ENCODE measurements around the gene HPCA.

Gene HPCA

GRCh38 chr1:32889731-32890278, 3.5 kb downstream of the HPCA start:
- no peak for DNase-seq (ENCODE audit: low spot score)

GRCh38 chr1:32890516-32891240, 4.4 kb downstream of the HPCA start:
- no peak for DNase-seq (ENCODE audit: low spot score)

- DNase-seq (ENCODE audit: low spot score): no peak
Observed at GRCh38 chr1:32891241-32891570, 4.9 kb downstream of the HPCA start.

GRCh38 chr1:32891630-32892029, 5.3 kb downstream of the HPCA start:
- DNase-seq (ENCODE audit: low spot score): no peak

GRCh38 chr1:32892368-32893197, 6.3 kb downstream of the HPCA start:
- DNase-seq (ENCODE audit: low spot score): peak; percentile 85

- DNase-seq (ENCODE audit: low spot score): no peak
Observed at GRCh38 chr1:32893198-32894018, 7.1 kb downstream of the HPCA start.

GRCh38 chr1:32894019-32894600, 7.8 kb downstream of the HPCA start:
- DNase-seq (ENCODE audit: low spot score): no peak

- DNase-seq (ENCODE audit: low spot score): no peak
Observed at GRCh38 chr1:32894681-32895080, 8.4 kb downstream of the HPCA start.

- DNase-seq (ENCODE audit: low spot score): no peak
Observed at GRCh38 chr1:32895325-32896215, 9.3 kb downstream of the HPCA start.

- no peak for DNase-seq (ENCODE audit: low spot score)
Observed at GRCh38 chr1:32896451-32896850, 10.2 kb downstream of the HPCA start.

GRCh38 chr1:32897082-32898049, 11.1 kb downstream of the HPCA start:
- no peak for DNase-seq (ENCODE audit: low spot score)

GRCh38 chr1:32898056-32898455, 11.8 kb downstream of the HPCA start:
- no peak for DNase-seq (ENCODE audit: low spot score)

- no peak for DNase-seq (ENCODE audit: low spot score)
Observed at GRCh38 chr1:32898958-32899357, 12.7 kb downstream of the HPCA start.

- no peak for DNase-seq (ENCODE audit: low spot score)
Observed at GRCh38 chr1:32899586-32900296, 13.4 kb downstream of the HPCA start.

GRCh38 chr1:32900371-32900955, 14.2 kb downstream of the HPCA start:
- DNase-seq (ENCODE audit: low spot score): no peak

- no peak for DNase-seq (ENCODE audit: low spot score)
Observed at GRCh38 chr1:32900956-32901822, 14.9 kb downstream of the HPCA start, which contains the start of gene TMEM54. TMEM54 (minus strand) TSS chr1:32901389; CDS start chr1:32901238, 151 bp downstream.

GRCh38 chr1:32901823-32902534, 15.7 kb downstream of the HPCA start:
- no peak for DNase-seq (ENCODE audit: low spot score)

All from germinal center (tissue), 1 donor.